Neural progenitor cell (in vitro differentiated cells): ENCODE data around the gene SPTLC1. TPM values are rescaled to one million over a fixed set of nuclear protein-coding genes. Genes with fewer than 3 reads are reported as not detected.

Source experiments
- DNase-seq: peaks from one replicate; pipeline ENCODE4 v3.0.0-alpha.2; 2016; ENCODE audit warnings: low spot score
- H2AFZ ChIP-seq: fragments of 200-600 bp; sonication (generic); replicated peaks from 2 replicates; pipeline ENCODE4 v1.6.1; 2016; ENCODE audit warnings: antibody characterized with exemption
- H3F3A ChIP-seq: fragments of 200-600 bp; sonication (generic); 2 replicates; pipeline ENCODE4 v1.6.1; 2016; ENCODE audit warnings: antibody characterized with exemption, low read depth
- H3K27ac ChIP-seq: fragments of 200-600 bp; sonication (generic); 2 replicates; pipeline ENCODE4 v1.5.1; 2016; ENCODE audit warnings: mild to moderate bottlenecking
- H3K27me3 ChIP-seq: fragments of 200-600 bp; sonication (generic); 2 replicates; pipeline ENCODE4 v1.6.1; 2016; ENCODE audit warnings: mild to moderate bottlenecking, moderate library complexity
- H3K36me3 ChIP-seq: fragments of 200-600 bp; sonication (generic); 2 replicates; pipeline ENCODE4 v1.5.1; 2016
- H3K4me1 ChIP-seq: fragments of 200-600 bp; sonication (generic); 2 replicates; pipeline ENCODE4 v1.6.1; 2016; ENCODE audit warnings: mixed run types
- H3K4me2 ChIP-seq: fragments of 200-600 bp; sonication (generic); 2 replicates; pipeline ENCODE4 v1.6.1; 2016
- H3K4me3 ChIP-seq: fragments of 200-600 bp; sonication (generic); 2 replicates; pipeline ENCODE4 v1.5.1; 2016
- H3K79me2 ChIP-seq: fragments of 200-600 bp; sonication (generic); 2 replicates; pipeline ENCODE4 v1.6.1; 2016; ENCODE audit warnings: low read depth
- H3K9ac ChIP-seq: fragments of 200-600 bp; sonication (generic); 2 replicates; pipeline ENCODE4 v1.6.1; 2016
- H3K9me3 ChIP-seq: fragments of 200-600 bp; sonication (generic); 2 replicates; pipeline ENCODE4 v1.5.1; 2016; ENCODE audit warnings: low read depth
- H4K20me1 ChIP-seq: fragments of 200-600 bp; sonication (generic); 2 replicates; pipeline ENCODE4 v1.6.1; 2016; ENCODE audit warnings: low read depth
- H3K27ac Mint-ChIP-seq: 3 replicates; pipeline ENCODE4 v1.8.0; 2021; ENCODE audit warnings: mixed read lengths
- H3K27me3 Mint-ChIP-seq: 2 replicates; pipeline ENCODE4 v1.8.0; 2022; ENCODE audit warnings: low read depth, mild to moderate bottlenecking, inconsistent platforms, moderate library complexity, mixed read lengths; ENCODE audit not compliant: insufficient read depth
- H3K36me3 Mint-ChIP-seq: 3 replicates; pipeline ENCODE4 v1.8.0; 2021; ENCODE audit warnings: mixed read lengths
- H3K4me1 Mint-ChIP-seq: 3 replicates; pipeline ENCODE4 v1.8.0; 2021; ENCODE audit warnings: mixed read lengths
- H3K4me3 Mint-ChIP-seq: 3 replicates; pipeline ENCODE4 v1.8.0; 2021; ENCODE audit warnings: mild to moderate bottlenecking, moderate library complexity, mixed read lengths
- H3K9me3 Mint-ChIP-seq: 3 replicates; pipeline ENCODE4 v1.8.0; 2020; ENCODE audit warnings: mixed read lengths
- EZH2 ChIP-seq: fragments of 200-600 bp; sonication (generic); IDR thresholded peaks from 2 replicates; pipeline ENCODE4 v1.6.1; 2017; ENCODE audit warnings: antibody characterized with exemption, mild to moderate bottlenecking, moderate library complexity
- EZH2phosphoT487 ChIP-seq: fragments of 200-600 bp; sonication (generic); IDR thresholded peaks from 2 replicates; pipeline ENCODE4 v1.6.1; 2017; ENCODE audit warnings: antibody characterized with exemption
- total RNA-seq: library from RNA; depleted of rRNA; stranded (reverse); fragments of >200 nt; gene quantifications from 2 replicates; pipeline ENCODE4 v1.2.3, GENCODE V29; 2015; ENCODE audit warnings: low replicate concordance
- TF ChIP-seq, protein P1 (sequence below): fragments of 200-600 bp; sonication (generic); IDR thresholded peaks from 2 replicates; pipeline ENCODE4 v1.5.1; 2017; ENCODE audit warnings: antibody characterized with exemption, mild to moderate bottlenecking

Gene SPTLC1
- total RNA-seq, 1 donor from 2014 or later = 119 TPM

DNA sequence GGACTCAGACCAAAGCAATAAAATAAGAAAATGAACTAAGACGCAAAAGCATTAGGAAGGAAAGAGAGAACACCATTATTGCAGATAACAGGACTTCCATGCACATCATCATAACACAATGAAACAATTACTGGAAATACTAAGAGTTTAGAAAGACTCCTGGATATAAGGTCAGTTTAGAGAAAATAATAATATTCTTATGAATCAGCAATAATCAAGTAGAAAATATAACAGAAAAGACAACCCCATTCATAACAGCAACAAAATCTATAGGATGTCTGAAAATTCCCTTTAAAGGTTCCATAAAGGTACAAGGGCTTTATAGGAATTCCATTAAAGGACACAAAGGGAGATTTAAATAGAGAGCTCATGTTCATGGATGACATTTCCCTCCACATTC, 73.0 kb downstream of the SPTLC1 start:
- H3K4me3 ChIP-seq = no peak overlapping the region
- H3K36me3 Mint-ChIP-seq = peaks cover 64% of the 10 kb centered on the region

DNA sequence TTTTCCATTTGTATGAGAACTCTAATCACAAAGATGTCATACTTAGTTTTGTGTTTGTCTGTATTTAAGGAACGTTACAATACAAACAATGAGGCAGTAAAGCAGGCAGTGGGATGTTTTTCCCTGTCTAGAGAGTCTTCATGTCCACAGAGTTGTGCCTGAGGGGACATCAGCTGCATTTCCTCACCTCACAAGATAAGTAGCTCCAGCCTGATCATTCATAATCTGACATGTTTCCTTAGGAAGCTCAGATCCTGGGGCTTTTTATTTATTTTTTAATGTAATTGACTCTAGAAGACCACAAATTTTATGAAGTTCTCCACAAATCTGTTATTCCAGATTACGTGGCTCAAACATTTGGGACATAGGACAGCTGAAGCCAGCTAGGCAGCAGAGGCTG, 78.5 kb downstream of the SPTLC1 start:
- no peak overlapping the region for H3K4me3 Mint-ChIP-seq
- TF ChIP-seq, protein P1, sequence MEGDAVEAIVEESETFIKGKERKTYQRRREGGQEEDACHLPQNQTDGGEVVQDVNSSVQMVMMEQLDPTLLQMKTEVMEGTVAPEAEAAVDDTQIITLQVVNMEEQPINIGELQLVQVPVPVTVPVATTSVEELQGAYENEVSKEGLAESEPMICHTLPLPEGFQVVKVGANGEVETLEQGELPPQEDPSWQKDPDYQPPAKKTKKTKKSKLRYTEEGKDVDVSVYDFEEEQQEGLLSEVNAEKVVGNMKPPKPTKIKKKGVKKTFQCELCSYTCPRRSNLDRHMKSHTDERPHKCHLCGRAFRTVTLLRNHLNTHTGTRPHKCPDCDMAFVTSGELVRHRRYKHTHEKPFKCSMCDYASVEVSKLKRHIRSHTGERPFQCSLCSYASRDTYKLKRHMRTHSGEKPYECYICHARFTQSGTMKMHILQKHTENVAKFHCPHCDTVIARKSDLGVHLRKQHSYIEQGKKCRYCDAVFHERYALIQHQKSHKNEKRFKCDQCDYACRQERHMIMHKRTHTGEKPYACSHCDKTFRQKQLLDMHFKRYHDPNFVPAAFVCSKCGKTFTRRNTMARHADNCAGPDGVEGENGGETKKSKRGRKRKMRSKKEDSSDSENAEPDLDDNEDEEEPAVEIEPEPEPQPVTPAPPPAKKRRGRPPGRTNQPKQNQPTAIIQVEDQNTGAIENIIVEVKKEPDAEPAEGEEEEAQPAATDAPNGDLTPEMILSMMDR = no peak
- TF ChIP-seq EZH2 = no peak
- TF ChIP-seq EZH2phosphoT487 = no peak
- Histone ChIP-seq H3K36me3 (no peaks in the 10 kb centered on the region), H3K79me2 (no peaks in the 10 kb centered on the region), H3K9ac (no peak overlapping the region), H3K4me3 (no peak overlapping the region), H3K4me1 (no peaks in the 10 kb centered on the region), H3K27me3 (no peaks in the 10 kb centered on the region), H4K20me1 (no peaks in the 10 kb centered on the region), H3K9me3 (peaks cover 5% of the 10 kb centered on the region), H3K4me2 (no peak overlapping the region), H3F3A (no peaks in the 10 kb centered on the region), H2AFZ (no peak overlapping the region), H3K27ac (no peak overlapping the region)
- H3K27ac Mint-ChIP-seq = no peak overlapping the region
- peaks cover 7% of the 10 kb centered on the region for H3K4me1 Mint-ChIP-seq
- DNase-seq = no peak
- H3K27me3 Mint-ChIP-seq = no peaks in the 10 kb centered on the region
- H3K36me3 Mint-ChIP-seq = peaks cover 36% of the 10 kb centered on the region
- peaks cover 2% of the 10 kb centered on the region for H3K9me3 Mint-ChIP-seq

More for the DNA sequence above, 73.0 kb downstream of the SPTLC1 start:
- DNase-seq = no peak
- H3K4me1 Mint-ChIP-seq = peaks cover 7% of the 10 kb centered on the region
- no peaks in the 10 kb centered on the region for H3K79me2 ChIP-seq
- H3K9me3 ChIP-seq = peaks cover 13% of the 10 kb centered on the region
- H3K4me1 ChIP-seq = no peaks in the 10 kb centered on the region
- no peaks in the 10 kb centered on the region for H4K20me1 ChIP-seq
- no peaks in the 10 kb centered on the region for H3K27me3 ChIP-seq
- no peak overlapping the region for H3K9ac ChIP-seq
- no peak for TF ChIP-seq EZH2
- no peak for TF ChIP-seq EZH2phosphoT487
- TF ChIP-seq, protein P1 = no peak
- no peak overlapping the region for H3K4me3 Mint-ChIP-seq
- no peak overlapping the region for H3K4me2 ChIP-seq
- no peaks in the 10 kb centered on the region for H3K27me3 Mint-ChIP-seq
- no peak overlapping the region for H3K27ac Mint-ChIP-seq
- H3K27ac ChIP-seq = no peak overlapping the region
- H3K36me3 ChIP-seq = peaks cover 22% of the 10 kb centered on the region
- no peaks in the 10 kb centered on the region for H3F3A ChIP-seq
- H3K9me3 Mint-ChIP-seq = peaks cover 17% of the 10 kb centered on the region
- no peak overlapping the region for H2AFZ ChIP-seq

DNA sequence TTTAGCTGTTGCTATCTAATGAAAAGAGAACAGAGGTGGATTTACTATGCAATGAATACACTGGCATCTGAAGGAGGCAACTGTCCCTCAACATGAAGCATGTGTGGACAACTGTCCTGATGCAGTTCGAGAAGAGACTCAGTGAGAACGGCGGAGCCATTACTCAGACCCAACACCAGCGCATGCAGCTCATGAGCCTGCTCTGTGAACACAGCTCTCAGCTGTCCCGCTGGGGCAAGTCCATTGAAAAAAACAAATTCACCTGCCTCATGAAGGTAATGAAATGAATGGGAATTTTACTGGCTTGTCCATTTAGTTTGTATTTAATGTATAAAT, 78.8 kb downstream of the SPTLC1 start:
- H3K36me3 Mint-ChIP-seq = peaks cover 34% of the 10 kb centered on the region
- H3K4me2 ChIP-seq = no peak overlapping the region

More for the DNA sequence above, 78.8 kb downstream of the SPTLC1 start:
- H3K27me3 Mint-ChIP-seq = no peaks in the 10 kb centered on the region
- peaks cover 7% of the 10 kb centered on the region for H3K4me1 Mint-ChIP-seq
- H3K9me3 Mint-ChIP-seq = no peaks in the 10 kb centered on the region
- Histone ChIP-seq H3K27ac (no peak overlapping the region), H3K4me1 (no peaks in the 10 kb centered on the region), H3K79me2 (no peaks in the 10 kb centered on the region), H4K20me1 (no peaks in the 10 kb centered on the region), H3K27me3 (no peaks in the 10 kb centered on the region), H3K36me3 (no peaks in the 10 kb centered on the region), H3K9me3 (peaks cover under 1% of the 10 kb centered on the region), H3K9ac (no peak overlapping the region), H2AFZ (no peak overlapping the region), H3K4me3 (no peak overlapping the region), H3F3A (no peaks in the 10 kb centered on the region)
- TF ChIP-seq, protein P1 = no peak
- TF ChIP-seq EZH2 (no peak), EZH2phosphoT487 (no peak)
- no peak for DNase-seq
- no peak overlapping the region for H3K27ac Mint-ChIP-seq
- H3K4me3 Mint-ChIP-seq = no peak overlapping the region
